ENCODE results near the gene PKHD1.

GRCh38 chr6:51620971-51621370 is 466.4 kb downstream of the PKHD1 start:
- TF ChIP-seq CTCF (CRISPR knock-in tag; IDR thresholded peaks at IDR 0.05), result no peak
- no peak for TF ChIP-seq HOXA5 (CRISPR knock-in tag; IDR thresholded peaks at IDR 0.05)
- no peak for TF ChIP-seq ESRRA (CRISPR knock-in tag; IDR thresholded peaks at IDR 0.05; ENCODE audit: low read depth)

All from HepG2 (cell line).